Measurements from ENCODE around the gene STK38.

The STK38 gene

GRCh38 chr6:36563237-36563927, 16.1 kb upstream of the STK38 start:
- DNase-seq = no peak

- DNase-seq = no peak
These were observed 13.5 kb upstream of the STK38 start for GRCh38 chr6:36560822-36561221.

- DNase-seq = no peak
These were observed 11.9 kb upstream of the STK38 start for GRCh38 chr6:36559011-36559793.

- no peak for DNase-seq
These were observed 9.0 kb upstream of the STK38 start for GRCh38 chr6:36556281-36556680.

DNA sequence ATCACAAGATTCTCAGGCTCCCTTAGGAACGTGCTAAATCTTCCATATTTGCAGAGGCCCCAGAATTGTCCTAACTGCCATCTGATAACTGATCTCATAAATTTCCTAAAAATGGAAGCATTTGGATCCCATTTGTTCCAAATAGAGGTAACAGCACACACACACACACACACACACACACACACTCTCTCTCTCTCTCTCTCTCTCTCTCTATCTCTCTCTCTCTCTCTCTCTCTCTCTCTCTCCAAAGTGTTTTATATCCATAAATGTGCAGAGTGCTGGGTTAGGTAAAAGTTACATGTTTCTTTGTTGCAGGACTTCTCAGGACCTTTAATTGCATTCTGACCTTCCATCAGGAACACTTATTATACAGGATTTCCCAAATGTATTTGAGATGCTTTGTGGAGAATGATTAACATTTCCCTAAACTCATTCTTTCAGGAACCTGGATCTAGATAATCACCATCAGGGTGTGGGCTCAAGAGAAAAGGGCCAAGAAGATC, 8.5 kb upstream of the STK38 start:
- no peak for DNase-seq

- DNase-seq = no peak
These were observed 3.3 kb upstream of the STK38 start for GRCh38 chr6:36550473-36551000.

DNA sequence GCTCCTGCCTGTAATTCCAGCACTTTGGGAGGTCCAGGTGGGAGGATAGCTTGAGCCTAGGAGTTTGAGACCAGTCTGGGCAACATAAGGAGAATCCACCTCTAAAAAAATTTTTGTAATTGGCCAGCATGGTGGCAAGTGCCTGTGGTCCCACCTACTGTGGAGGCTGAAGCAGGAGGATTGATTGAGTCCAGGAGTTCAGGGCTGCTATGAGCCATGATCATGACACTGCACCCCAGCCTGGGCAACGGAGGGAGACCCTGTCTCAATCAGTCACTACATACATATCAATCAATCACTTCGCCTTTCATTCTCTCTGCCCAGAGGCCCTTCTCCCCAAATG, 1.1 kb upstream of the STK38 start:
- no peak for DNase-seq

GRCh38 chr6:36547646-36548400, 544 bp upstream of the STK38 start:
- DNase-seq = no peak

DNA sequence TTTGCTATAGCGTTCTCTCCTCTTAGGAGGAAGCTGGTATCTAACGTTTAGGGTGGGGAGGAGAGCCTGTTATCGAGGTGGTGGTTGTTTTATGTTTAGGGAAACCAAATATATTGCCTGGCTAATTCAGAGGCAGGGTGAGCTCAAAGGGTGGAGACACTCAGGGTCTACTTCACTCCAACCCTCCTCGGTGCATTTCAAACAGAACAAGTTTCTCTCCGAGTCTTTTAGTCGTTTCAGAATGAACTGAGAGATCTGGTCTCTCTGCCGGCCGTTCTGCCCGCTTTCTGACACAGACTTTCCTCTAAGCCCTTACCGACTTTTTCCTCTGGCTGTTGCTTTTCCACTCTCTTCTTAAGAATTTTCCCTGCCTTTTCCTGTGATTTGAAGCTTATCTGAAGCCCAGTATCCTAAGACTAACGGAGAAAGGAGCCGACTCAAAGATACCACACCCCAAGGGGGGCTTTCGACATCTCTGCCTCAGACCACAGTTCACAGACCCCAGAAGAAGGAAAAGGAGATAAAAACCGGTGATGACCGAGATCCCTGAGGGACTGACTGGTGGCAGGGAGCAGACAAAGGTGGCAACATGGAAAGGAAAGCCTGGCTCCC, 865 bp downstream of the STK38 start:
- DNase-seq = no peak

GRCh38 chr6:36545767-36546307, 1.4 kb downstream of the STK38 start:
- DNase-seq = no peak

DNA sequence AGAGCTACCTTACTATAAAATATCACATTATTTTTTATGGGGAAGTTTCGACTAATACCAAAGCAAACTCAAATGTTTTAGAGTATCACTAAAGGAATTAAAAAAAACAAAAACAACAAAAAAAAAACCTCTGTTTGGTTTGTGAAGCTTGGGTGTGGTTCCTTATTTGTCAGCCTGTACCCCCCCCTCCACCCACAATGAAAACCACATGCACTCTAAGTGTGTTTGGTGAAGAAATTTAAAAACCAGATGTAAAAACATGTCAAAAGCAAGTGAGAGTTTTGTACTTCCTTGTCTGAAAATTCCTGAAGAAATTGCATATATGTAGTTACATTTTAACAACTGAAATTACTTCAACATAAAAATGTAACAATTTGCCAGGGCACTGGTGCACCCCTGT, 3.1 kb downstream of the STK38 start:
- DNase-seq = no peak

DNA sequence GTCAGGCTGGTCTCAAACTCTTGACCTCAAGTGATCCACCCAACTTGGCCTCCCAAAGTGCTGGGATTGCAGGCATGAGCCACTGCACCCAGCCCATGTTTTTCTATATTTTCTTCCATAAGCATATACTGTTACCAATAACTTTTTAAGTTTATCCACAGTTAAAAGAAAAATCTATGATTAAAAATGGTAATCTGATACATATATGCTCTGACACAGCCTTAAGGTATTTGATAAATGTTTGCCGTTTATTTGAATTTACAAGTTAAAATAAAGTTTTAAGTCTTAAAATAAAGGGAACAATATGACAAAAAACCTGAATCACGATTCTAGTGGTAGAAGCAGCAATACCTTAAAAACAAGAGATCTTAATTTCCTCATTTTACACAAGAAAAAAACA, 5.2 kb downstream of the STK38 start:
- DNase-seq = no peak

- DNase-seq = no peak
These were observed 7.3 kb downstream of the STK38 start for GRCh38 chr6:36539814-36540568.

GRCh38 chr6:36536873-36537547, 10.3 kb downstream of the STK38 start:
- DNase-seq = no peak

GRCh38 chr6:36533321-36533720, 14.0 kb downstream of the STK38 start:
- DNase-seq = no peak

DNA sequence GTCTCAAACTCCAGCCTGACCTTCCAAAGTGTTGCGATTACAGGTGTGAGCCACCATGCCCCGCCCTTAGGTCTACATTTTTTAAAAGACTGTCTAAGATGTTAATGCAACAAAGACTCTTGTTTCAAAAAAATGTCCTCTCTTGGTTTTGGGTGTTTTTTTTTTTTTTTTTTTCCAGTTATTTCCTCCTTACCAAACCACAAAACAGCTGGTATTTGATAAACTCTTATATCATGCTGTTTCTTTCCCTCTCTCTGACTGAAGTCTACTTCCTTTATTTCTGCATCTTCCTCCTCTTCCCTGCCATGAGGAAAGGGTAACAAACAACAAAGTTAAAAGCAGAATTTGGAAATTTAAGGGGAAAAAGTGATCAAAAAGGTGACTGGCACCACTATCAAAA, 21.2 kb downstream of the STK38 start:
- DNase-seq = no peak

GRCh38 chr6:36525346-36525745, 21.9 kb downstream of the STK38 start:
- no peak for DNase-seq

GRCh38 chr6:36524871-36525270, 22.4 kb downstream of the STK38 start:
- DNase-seq = no peak

DNA sequence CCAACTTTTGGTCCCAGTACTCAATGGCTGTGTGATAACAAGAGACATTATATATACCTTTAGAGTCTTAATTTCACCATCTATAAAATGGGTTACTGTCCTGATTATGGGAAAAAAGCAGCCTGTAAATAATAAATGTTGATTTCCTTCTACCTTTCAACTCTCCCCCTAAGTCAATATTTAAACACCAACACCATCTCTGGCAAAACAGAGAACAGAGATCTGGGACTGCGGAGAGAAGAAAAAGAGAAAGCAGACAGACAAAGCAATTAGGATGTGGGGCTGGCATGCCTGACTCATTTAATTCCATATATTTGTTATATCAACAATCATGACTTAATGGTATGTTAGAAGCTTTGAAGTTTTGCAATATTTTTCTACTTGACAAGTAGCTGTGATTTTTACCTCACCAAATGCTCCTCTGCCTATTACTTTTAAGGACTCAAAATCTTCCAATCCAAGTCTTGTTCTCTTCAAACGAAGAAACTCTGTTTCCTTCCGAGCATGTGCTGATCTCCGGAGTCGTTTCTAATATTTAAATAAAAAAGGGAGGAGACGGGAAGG, 23.3 kb downstream of the STK38 start:
- DNase-seq = no peak

DNA sequence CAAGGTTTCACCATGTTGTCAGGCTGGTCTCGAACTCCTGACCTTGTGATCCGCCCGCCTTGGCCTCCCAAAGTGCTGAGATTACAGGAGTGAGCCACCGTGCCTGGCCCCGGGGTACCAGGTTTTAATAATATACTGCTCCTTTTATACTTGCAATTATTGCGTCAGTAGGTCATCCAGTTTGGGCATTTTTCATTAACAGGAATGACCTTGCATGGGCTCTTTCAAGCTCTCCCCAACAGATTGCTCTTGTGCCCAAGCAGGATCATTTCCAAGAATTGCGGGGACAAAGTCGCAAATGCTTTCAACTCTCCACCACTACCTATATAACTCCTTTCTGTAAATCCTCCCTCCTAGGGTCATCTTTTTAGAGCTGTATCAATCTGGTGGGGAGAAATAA, 23.8 kb downstream of the STK38 start:
- DNase-seq = no peak

GRCh38 chr6:36519352-36519751, 27.9 kb downstream of the STK38 start:
- DNase-seq = no peak

All from T1000 (cell line).